GM12878 (cell line): ENCODE results near the gene NOB1. TPM values are rescaled to one million over a fixed set of nuclear protein-coding genes. Genes with fewer than 3 reads are reported as not detected.

Experiments
- ATAC-seq: fragments of 200-7000 bp; cut with Tn5 transposase; 3 replicates; pipeline ENCODE4 v1.9.1; 2020; ENCODE audit warnings: mild to moderate bottlenecking, moderate library complexity
- BruUV-seq: library from RNA; stranded (reverse); fragments of 400-500 nt; replicated peaks from 2 replicates; lab custom pipeline; 2021; lab: Mats Ljungman, UMichigan
- CTCF ChIA-PET: fragments of 300-600 bp; sonication (Branson Sonifier 250); formaldehyde crosslinking; extraction: SDS; loops from one replicate; lab custom pipeline; 2021; ENCODE audit warnings: inconsistent platforms; lab: Yijun Ruan, JAX
- POLR2A ChIA-PET: fragments of 350-600 bp; formaldehyde crosslinking; extraction: SDS; loops from one replicate; lab custom pipeline; 2021; ENCODE audit warnings: inconsistent platforms; lab: Charles Lee
- RAD21 ChIA-PET: fragments of 300-600 bp; sonication (Branson Sonifier 250); formaldehyde crosslinking; loops from one replicate; lab custom pipeline; 2023; ENCODE audit warnings: antibody characterized with exemption; ENCODE audit not compliant: unreplicated experiment; lab: Charles Lee
- SMC1A ChIA-PET: fragments of 300-600 bp; sonication (Branson Sonifier 250); formaldehyde crosslinking; loops from one replicate; lab custom pipeline; 2023; ENCODE audit not compliant: unreplicated experiment, uncharacterized antibody; lab: Charles Lee
- DNase-seq: peaks from one replicate; pipeline ENCODE4 v3.0.0-alpha.2; 2011; ENCODE audit warnings: low read depth, low spot score
- FAIRE-seq: peaks from 3 replicates; lab custom pipeline; 2011; peaks lifted over from hg19 to GRCh38; lab: Jason Lieb, UNC
- H2AFZ ChIP-seq: 2 replicates; pipeline ENCODE4 v1.6.0; 2011; ENCODE audit warnings: low read depth, low read length, control low read depth; ENCODE audit not compliant: control insufficient read depth
- H3K27ac ChIP-seq: 2 replicates; pipeline ENCODE4 v1.5.1; 2011; ENCODE audit warnings: control low read depth; ENCODE audit not compliant: control insufficient read depth, insufficient read depth
- H3K27me3 ChIP-seq, 2 experiments: replicated peaks in 1 of 2; 2 replicates each; pipeline versions ENCODE4 v1.6.0 to v1.6.1; 2011; ENCODE audit warnings: low read length in 1 of 2; ENCODE audit not compliant: control insufficient read depth in 2 of 2, insufficient read depth in 2 of 2
- H3K36me3 ChIP-seq, 2 experiments: 2 replicates each; pipeline ENCODE4 v1.5.1; 2011; ENCODE audit warnings: low read length in 1 of 2; ENCODE audit not compliant: control insufficient read depth in 2 of 2, insufficient read depth in 2 of 2
- H3K4me1 ChIP-seq: 2 replicates; pipeline ENCODE4 v1.6.1; 2011; ENCODE audit warnings: mild to moderate bottlenecking, low read length, moderate library complexity, mixed read lengths; ENCODE audit not compliant: control insufficient read depth, insufficient read depth
- H3K4me2 ChIP-seq: 2 replicates; pipeline ENCODE4 v1.6.0; 2011; ENCODE audit warnings: control low read depth; ENCODE audit not compliant: control insufficient read depth, insufficient read depth
- H3K4me3 ChIP-seq: fragments of 200-600 bp; sonication (generic); 2 replicates; pipeline ENCODE4 v1.5.1; 2016
- H3K79me2 ChIP-seq: 2 replicates; pipeline ENCODE4 v1.6.0; 2011; ENCODE audit warnings: low read length; ENCODE audit not compliant: control insufficient read depth, insufficient read depth
- H3K9ac ChIP-seq: 2 replicates; pipeline ENCODE4 v1.8.0; 2011; ENCODE audit warnings: low read length, control low read depth, mixed read lengths; ENCODE audit not compliant: control insufficient read depth, insufficient read depth
- H3K9me3 ChIP-seq: replicated peaks from 3 replicates; pipeline ENCODE4 v1.5.1; 2011; ENCODE audit warnings: mild to moderate bottlenecking, low read length; ENCODE audit not compliant: control insufficient read depth, insufficient read depth
- H4K20me1 ChIP-seq: 2 replicates; pipeline ENCODE4 v1.6.0; 2011; ENCODE audit not compliant: control insufficient read depth, insufficient read depth
- BACH1 ChIP-seq: fragments of 450-650 bp; IDR thresholded peaks from 2 replicates; pipeline ENCODE4 v1.6.1; 2017; ENCODE audit warnings: mild to moderate bottlenecking, borderline replicate concordance
- BCL11A ChIP-seq: IDR thresholded peaks from 2 replicates; pipeline ENCODE4 v1.6.1; 2011; ENCODE audit warnings: low read depth, low read length
- BMI1 ChIP-seq: fragments of 450-650 bp; IDR thresholded peaks from 2 replicates; pipeline ENCODE4 v1.6.1; 2016; ENCODE audit warnings: mild to moderate bottlenecking, moderate library complexity, borderline replicate concordance
- EZH2 ChIP-seq: IDR thresholded peaks from 2 replicates; pipeline ENCODE4 v1.6.1; 2012; ENCODE audit warnings: low read depth, mild to moderate bottlenecking, control low read depth, inconsistent platforms, low read length, borderline replicate concordance; ENCODE audit not compliant: control insufficient read depth
- JUNB ChIP-seq: IDR thresholded peaks from 2 replicates; pipeline ENCODE4 v1.6.1; 2016; ENCODE audit warnings: antibody characterized with exemption, mild to moderate bottlenecking
- NFIC ChIP-seq: IDR thresholded peaks from 2 replicates; pipeline ENCODE4 v1.6.1; 2012; ENCODE audit warnings: low read depth, mild to moderate bottlenecking, inconsistent platforms, low read length, moderate library complexity
- NFYA ChIP-seq: IDR thresholded peaks from 2 replicates; pipeline ENCODE4 v1.6.1; 2011; ENCODE audit warnings: low read depth, mild to moderate bottlenecking, low read length, improper control_type of control experiment, borderline replicate concordance
- PAX5 ChIP-seq: IDR thresholded peaks from 2 replicates; pipeline ENCODE4 v1.6.1; 2011; ENCODE audit warnings: low read depth, low read length, borderline replicate concordance
- RELA ChIP-seq: fragments of 450-650 bp; IDR thresholded peaks from 2 replicates; pipeline ENCODE4 v1.8.0; 2014; ENCODE audit warnings: borderline replicate concordance; ENCODE audit not compliant: partially characterized antibody
- WGBS: methylation state at CpG from one replicate; pipeline ENCODE4 v1.1.6; 2016; ENCODE audit warnings: low lambda C conversion rate; ENCODE audit not compliant: insufficient replicate concordance, insufficient coverage; ENCODE audit errors: missing lambda C conversion rate; 5-methylcytosine and 5-hydroxymethylcytosine counted together
- in situ Hi-C: fragments of 300-500 bp; cut with MboI; formaldehyde crosslinking; loops from 9 replicates; pipeline ENCODE4 v1.14.3; 2018; ENCODE audit warnings: mixed read lengths
- intact Hi-C: fragments of 100-400 bp; cut with micrococcal nuclease; formaldehyde crosslinking; loops from one replicate; pipeline ENCODE4 v1.14.2; 2022; ENCODE audit not compliant: unreplicated experiment
- polyA plus RNA-seq, 11 experiments: library from polyadenylated mRNA; depleted of rRNA in 4 of 11; unstranded in 6 of 11; stranded (reverse) in 5 of 11; fragments of >200 nt; fragmentation: Nextera tagmentation in 4 of 11; fragmentation: Illumina TruSeq in 1 of 11; extraction: Ambion mirVana in 4 of 11; extraction: Trizol in 1 of 11; gene quantifications; 1 replicate in 1 of 11; 2 replicates in 10 of 11; pipeline versions ENCODE4 v1.2.1 to v1.2.3, GENCODE V29; 2011 to 2016; ENCODE audit warnings: inconsistent platforms in 2 of 11, missing spikeins in 2 of 11, low read depth in 1 of 11
- total RNA-seq, 4 experiments: library from RNA; depleted of rRNA in 3 of 4; stranded (reverse); fragments of >200 nt in 3 of 4; fragmentation: Illumina TruSeq in 1 of 4; extraction: Trizol in 1 of 4; gene quantifications; 2 replicates each; pipeline versions ENCODE4 v1.2.1 to v1.2.3, GENCODE V29; 2013 to 2021
- TF ChIP-seq, protein P1 (sequence below): fragments of 450-650 bp; IDR thresholded peaks from 2 replicates; pipeline ENCODE4 v1.6.1; 2016; ENCODE audit warnings: mild to moderate bottlenecking
- TF ChIP-seq, protein P2 (sequence below): IDR thresholded peaks from 2 replicates; pipeline ENCODE4 v1.6.1; 2012; ENCODE audit warnings: low read depth, low read length, improper control_type of control experiment
- TF ChIP-seq, protein P3 (sequence below): fragments of 450-650 bp; IDR thresholded peaks from 2 replicates; pipeline ENCODE4 v1.6.1; 2017; ENCODE audit warnings: borderline replicate concordance

NOB1 gene
- total and polyA plus RNA-seq, 10 of the 15 experiments (the other 5 are each of a cell fraction or from before 2014, with no cell fraction given): 31.1 to 117 (median 78.0) TPM

DNA sequence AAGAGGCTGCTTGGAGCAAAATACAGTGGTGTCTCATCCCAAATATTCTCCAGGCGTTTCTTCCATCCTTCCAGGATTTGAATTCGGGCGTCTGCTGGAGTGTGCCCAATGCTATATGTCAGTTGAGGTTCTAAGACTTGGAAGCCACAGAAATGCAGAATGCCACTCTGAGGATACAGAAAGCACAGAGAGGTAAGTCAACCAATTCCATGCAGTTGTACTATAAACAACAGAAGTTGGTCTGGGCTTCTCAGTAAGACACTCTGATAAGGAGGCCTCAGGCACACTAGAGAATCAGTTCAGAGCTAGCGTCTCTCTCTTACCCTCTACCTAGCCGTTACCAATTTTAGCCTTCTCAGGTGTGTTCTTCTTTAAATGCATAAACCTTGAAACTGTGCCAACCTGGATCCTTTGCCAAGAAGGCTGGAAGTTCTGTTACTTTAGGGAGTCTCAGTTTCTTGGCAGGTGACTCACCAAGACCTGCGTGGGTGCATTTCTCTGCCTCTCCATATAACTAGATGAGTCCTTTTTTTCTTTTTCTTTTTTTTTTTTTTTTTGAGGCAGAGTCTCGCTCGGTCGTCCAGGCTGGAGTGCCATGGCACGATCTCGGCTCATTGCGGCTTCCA, 43.5 kb downstream of the NOB1 start:
- POLR2A ChIA-PET: interaction anchor here (1.1 kb wide), 1 partner anchor 50 kb away, joined by 3 read pairs; no protein-coding TSS in a partner anchor
- no peak overlapping the region for H3K4me2 ChIP-seq
- ATAC-seq: no peak

More for the DNA sequence above, 43.5 kb downstream of the NOB1 start:
- H3K9ac ChIP-seq: no peak overlapping the region
- H3K9me3 ChIP-seq: no peaks in the 10 kb centered on the region
- RAD21 ChIA-PET: interaction anchor here (0.6 kb wide), 1 partner anchor 43 kb away, joined by 3 read pairs; the partner anchor contains the start of gene NOB1
- SMC1A ChIA-PET: interaction anchor here (1.2 to 2.0 kb wide), 4 partner anchors 13 to 44 kb away, joined by 3 to 7 read pairs (median 4); partner anchors contain the start of gene NOB1
- no peak overlapping the region for H3K27ac ChIP-seq
- in situ Hi-C loops (no loop called here), intact Hi-C loops (no loop called here)
- no peaks in the 10 kb centered on the region for H4K20me1 ChIP-seq
- H2AFZ ChIP-seq: no peak overlapping the region
- H3K27me3 ChIP-seq: no peaks in the 10 kb centered on the region
- no peak overlapping the region for H3K4me3 ChIP-seq
- WGBS: 99% methylated on average over 6 of the region's 12 CpGs
- H3K4me1 ChIP-seq: no peaks in the 10 kb centered on the region
- DNase-seq (no peak), FAIRE-seq (no peak)
- no peak for TF ChIP-seq NFIC
- TF ChIP-seq, protein P1, sequence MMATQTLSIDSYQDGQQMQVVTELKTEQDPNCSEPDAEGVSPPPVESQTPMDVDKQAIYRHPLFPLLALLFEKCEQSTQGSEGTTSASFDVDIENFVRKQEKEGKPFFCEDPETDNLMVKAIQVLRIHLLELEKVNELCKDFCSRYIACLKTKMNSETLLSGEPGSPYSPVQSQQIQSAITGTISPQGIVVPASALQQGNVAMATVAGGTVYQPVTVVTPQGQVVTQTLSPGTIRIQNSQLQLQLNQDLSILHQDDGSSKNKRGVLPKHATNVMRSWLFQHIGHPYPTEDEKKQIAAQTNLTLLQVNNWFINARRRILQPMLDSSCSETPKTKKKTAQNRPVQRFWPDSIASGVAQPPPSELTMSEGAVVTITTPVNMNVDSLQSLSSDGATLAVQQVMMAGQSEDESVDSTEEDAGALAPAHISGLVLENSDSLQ: no peak
- TF ChIP-seq EZH2: no peak
- no peak for TF ChIP-seq JUNB
- TF ChIP-seq, protein P2, sequence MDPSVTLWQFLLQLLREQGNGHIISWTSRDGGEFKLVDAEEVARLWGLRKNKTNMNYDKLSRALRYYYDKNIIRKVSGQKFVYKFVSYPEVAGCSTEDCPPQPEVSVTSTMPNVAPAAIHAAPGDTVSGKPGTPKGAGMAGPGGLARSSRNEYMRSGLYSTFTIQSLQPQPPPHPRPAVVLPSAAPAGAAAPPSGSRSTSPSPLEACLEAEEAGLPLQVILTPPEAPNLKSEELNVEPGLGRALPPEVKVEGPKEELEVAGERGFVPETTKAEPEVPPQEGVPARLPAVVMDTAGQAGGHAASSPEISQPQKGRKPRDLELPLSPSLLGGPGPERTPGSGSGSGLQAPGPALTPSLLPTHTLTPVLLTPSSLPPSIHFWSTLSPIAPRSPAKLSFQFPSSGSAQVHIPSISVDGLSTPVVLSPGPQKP: no peak
- no peak for TF ChIP-seq RELA
- TF ChIP-seq PAX5: no peak
- TF ChIP-seq NFYA: no peak
- no peak for TF ChIP-seq BCL11A
- TF ChIP-seq, protein P3, sequence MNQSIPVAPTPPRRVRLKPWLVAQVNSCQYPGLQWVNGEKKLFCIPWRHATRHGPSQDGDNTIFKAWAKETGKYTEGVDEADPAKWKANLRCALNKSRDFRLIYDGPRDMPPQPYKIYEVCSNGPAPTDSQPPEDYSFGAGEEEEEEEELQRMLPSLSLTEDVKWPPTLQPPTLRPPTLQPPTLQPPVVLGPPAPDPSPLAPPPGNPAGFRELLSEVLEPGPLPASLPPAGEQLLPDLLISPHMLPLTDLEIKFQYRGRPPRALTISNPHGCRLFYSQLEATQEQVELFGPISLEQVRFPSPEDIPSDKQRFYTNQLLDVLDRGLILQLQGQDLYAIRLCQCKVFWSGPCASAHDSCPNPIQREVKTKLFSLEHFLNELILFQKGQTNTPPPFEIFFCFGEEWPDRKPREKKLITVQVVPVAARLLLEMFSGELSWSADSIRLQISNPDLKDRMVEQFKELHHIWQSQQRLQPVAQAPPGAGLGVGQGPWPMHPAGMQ: no peak
- no peak for TF ChIP-seq BMI1
- TF ChIP-seq BACH1: no peak
- CTCF ChIA-PET: interaction anchor here (0.9 to 7.6 kb wide), 4 partner anchors 13 to 313 kb away, joined by 3 to 95 read pairs (median 40); partner anchors contain the start of genes NOB1 and NQO1
- H3K36me3 ChIP-seq: peaks cover 0 to 3% of the 10 kb centered on the region in 2 experiments; a peak in 2 of 4 replicates
- no peaks in the 10 kb centered on the region for H3K79me2 ChIP-seq
- BruUV-seq: TSS peak; percentile 31
